Fibroblast of lung (primary cell): ENCODE data around the gene PTPRM. TPM values are rescaled to one million over a fixed set of nuclear protein-coding genes. Genes with fewer than 3 reads are reported as not detected.

Experiments used
- DNase-seq, 2 donors: peaks; one replicate each; pipeline versions ENCODE4 v3.0.0 to v3.0.0-alpha.2; 2010; ENCODE audit warnings: low read depth in 2 of 2
- H2AFZ ChIP-seq: 2 replicates; pipeline ENCODE4 v1.5.1; 2012; ENCODE audit warnings: low read length, control low read depth, inconsistent platforms
- H3K27ac ChIP-seq: 2 replicates; pipeline ENCODE4 v1.5.1; 2011; ENCODE audit warnings: low read length, control low read depth; ENCODE audit not compliant: insufficient read depth
- H3K27me3 ChIP-seq: 2 replicates; pipeline ENCODE4 v1.5.1; 2011; ENCODE audit warnings: mild to moderate bottlenecking, low read length; ENCODE audit not compliant: control insufficient read depth, insufficient read depth
- H3K36me3 ChIP-seq: 2 replicates; pipeline ENCODE4 v1.5.1; 2011; ENCODE audit warnings: low read length; ENCODE audit not compliant: control insufficient read depth, insufficient read depth
- H3K4me1 ChIP-seq: 2 replicates; pipeline ENCODE4 v1.5.1; 2011; ENCODE audit warnings: low read length; ENCODE audit not compliant: control insufficient read depth, insufficient read depth; ENCODE audit errors: extremely low read depth
- H3K4me2 ChIP-seq: 2 replicates; pipeline ENCODE4 v1.5.1; 2011; ENCODE audit warnings: low read length, control low read depth; ENCODE audit not compliant: insufficient read depth; ENCODE audit errors: extremely low read depth
- H3K4me3 ChIP-seq, 4 experiments: fragments of 200-600 bp in 1 of 4; sonication (generic) in 1 of 4; replicated peaks in 1 of 4; 2 replicates each; pipeline ENCODE4 v1.5.1; 2011 to 2016; ENCODE audit warnings: low read length in 4 of 4, low read depth in 3 of 4, mild to moderate bottlenecking in 3 of 4, control low read depth in 2 of 4, inconsistent platforms in 1 of 4, mixed read lengths in 1 of 4; ENCODE audit not compliant: insufficient read depth in 1 of 4; ENCODE audit errors: control extremely low read depth in 1 of 4
- H3K79me2 ChIP-seq: 2 replicates; pipeline ENCODE4 v1.5.1; 2012; ENCODE audit warnings: mild to moderate bottlenecking, low read length, inconsistent platforms; ENCODE audit not compliant: control insufficient read depth, insufficient read depth
- H3K9ac ChIP-seq: 2 replicates; pipeline ENCODE4 v1.5.1; 2011; ENCODE audit warnings: mild to moderate bottlenecking, low read length, control low read depth; ENCODE audit not compliant: insufficient read depth
- H3K9me3 ChIP-seq: 2 replicates; pipeline ENCODE4 v1.5.1; 2012; ENCODE audit warnings: low read depth, low read length; ENCODE audit not compliant: control insufficient read depth, insufficient read depth
- H4K20me1 ChIP-seq: 2 replicates; pipeline ENCODE4 v1.5.1; 2011; ENCODE audit warnings: low read length; ENCODE audit not compliant: control insufficient read depth, insufficient read depth; ENCODE audit errors: extremely low read depth
- EZH2 ChIP-seq: IDR thresholded peaks from 2 replicates; pipeline ENCODE4 v1.5.1; 2012; ENCODE audit warnings: low read length, control low read depth, mild to moderate bottlenecking; ENCODE audit errors: missing control alignments
- polyA plus RNA-seq, 2 donors: library from polyadenylated mRNA; depleted of rRNA in 1 of 2; stranded (reverse) in 1 of 2; unstranded in 1 of 2; fragments of >200 nt; gene quantifications; 2 replicates each; pipeline ENCODE4 v1.2.1, GENCODE V29; 2011 to 2012; ENCODE audit warnings: missing spikeins in 1 of 2
- total RNA-seq: library from RNA; depleted of rRNA; stranded (reverse); fragments of >200 nt; gene quantifications from 2 replicates; pipeline ENCODE4 v1.2.1, GENCODE V29; 2014
- TF ChIP-seq, protein P1 (sequence below), 2 donors: IDR thresholded peaks in 1 of 2; conservative IDR thresholded peaks in 1 of 2; 1 replicate in 1 of 2; 2 replicates in 1 of 2; pipeline ENCODE4 v1.5.1; 2011 to 2012; ENCODE audit warnings: low read length in 2 of 2, control low read depth in 1 of 2, inconsistent platforms in 1 of 2, low read depth in 1 of 2, mild to moderate bottlenecking in 1 of 2

PTPRM gene
- total and polyA plus RNA-seq, 2 donors (not counting 1 experiment from before 2014, with no cell fraction given), result 86.6 to 87.0 TPM

DNA sequence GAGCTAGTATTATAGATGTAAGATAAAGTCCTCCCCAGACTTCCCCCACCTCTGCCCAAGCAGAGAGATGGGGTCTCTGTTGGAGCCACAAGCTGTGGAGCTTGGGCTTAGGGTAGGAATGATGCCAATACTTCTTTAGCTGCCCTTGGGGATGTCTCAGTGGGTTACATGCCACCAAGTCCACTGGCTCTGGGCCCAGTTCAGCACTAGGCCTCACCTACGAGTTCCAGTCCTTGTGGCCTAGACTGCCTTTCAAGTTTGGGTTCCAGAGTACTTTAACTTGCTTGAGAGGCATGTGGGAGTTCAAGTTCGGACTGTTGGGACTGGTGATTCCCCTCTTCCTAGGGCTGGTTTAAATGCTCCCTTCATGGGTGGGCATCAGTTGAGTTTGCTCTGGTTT lies 272.4 kb downstream of the PTPRM start:
- H3K4me2 ChIP-seq, result no peak overlapping the region
- no peak overlapping the region for H3K27ac ChIP-seq
- no peak for TF ChIP-seq EZH2
- TF ChIP-seq, protein P1, sequence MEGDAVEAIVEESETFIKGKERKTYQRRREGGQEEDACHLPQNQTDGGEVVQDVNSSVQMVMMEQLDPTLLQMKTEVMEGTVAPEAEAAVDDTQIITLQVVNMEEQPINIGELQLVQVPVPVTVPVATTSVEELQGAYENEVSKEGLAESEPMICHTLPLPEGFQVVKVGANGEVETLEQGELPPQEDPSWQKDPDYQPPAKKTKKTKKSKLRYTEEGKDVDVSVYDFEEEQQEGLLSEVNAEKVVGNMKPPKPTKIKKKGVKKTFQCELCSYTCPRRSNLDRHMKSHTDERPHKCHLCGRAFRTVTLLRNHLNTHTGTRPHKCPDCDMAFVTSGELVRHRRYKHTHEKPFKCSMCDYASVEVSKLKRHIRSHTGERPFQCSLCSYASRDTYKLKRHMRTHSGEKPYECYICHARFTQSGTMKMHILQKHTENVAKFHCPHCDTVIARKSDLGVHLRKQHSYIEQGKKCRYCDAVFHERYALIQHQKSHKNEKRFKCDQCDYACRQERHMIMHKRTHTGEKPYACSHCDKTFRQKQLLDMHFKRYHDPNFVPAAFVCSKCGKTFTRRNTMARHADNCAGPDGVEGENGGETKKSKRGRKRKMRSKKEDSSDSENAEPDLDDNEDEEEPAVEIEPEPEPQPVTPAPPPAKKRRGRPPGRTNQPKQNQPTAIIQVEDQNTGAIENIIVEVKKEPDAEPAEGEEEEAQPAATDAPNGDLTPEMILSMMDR (conservative IDR thresholded peaks at IDR 0.05 in 1 of 2, IDR thresholded peaks at IDR 0.05 in 1 of 2; ENCODE audit: low read depth in 1 of 2, low read length in 2 of 2), result no peak
- no peaks in the 10 kb centered on the region for H3K4me1 ChIP-seq
- no peaks in the 10 kb centered on the region for H3K27me3 ChIP-seq
- DNase-seq, result no peak
- H2AFZ ChIP-seq, result no peak overlapping the region
- no peaks in the 10 kb centered on the region for H3K9me3 ChIP-seq
- no peaks in the 10 kb centered on the region for H3K36me3 ChIP-seq
- H3K4me3 ChIP-seq, result no peak overlapping the region
- no peaks in the 10 kb centered on the region for H4K20me1 ChIP-seq
- no peaks in the 10 kb centered on the region for H3K79me2 ChIP-seq
- H3K9ac ChIP-seq, result no peak overlapping the region

DNA sequence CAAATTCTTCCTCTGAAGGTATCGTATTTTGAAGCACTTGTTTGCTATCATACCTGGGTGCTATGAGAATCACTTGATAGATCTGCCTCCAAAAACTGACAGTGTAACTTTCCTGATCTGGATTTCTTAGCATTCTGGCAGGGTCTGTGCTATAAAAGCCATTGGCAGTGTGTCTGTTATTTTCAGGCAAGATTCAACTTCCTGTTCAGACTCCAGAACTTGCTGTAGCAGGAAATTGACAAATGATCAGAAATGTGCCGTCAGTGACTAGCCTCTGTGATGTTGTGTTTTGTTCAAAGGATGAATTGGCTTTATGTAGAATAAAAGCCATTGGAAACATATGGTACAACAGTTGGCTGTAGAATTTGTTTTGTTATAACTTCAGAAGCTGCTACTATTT lies 273.3 kb downstream of the PTPRM start:
- H3K4me2 ChIP-seq, result no peak overlapping the region
- TF ChIP-seq, protein P1 (conservative IDR thresholded peaks at IDR 0.05 in 1 of 2, IDR thresholded peaks at IDR 0.05 in 1 of 2; ENCODE audit: low read depth in 1 of 2, low read length in 2 of 2), result no peak
- no peak for TF ChIP-seq EZH2
- H3K36me3 ChIP-seq, result no peaks in the 10 kb centered on the region
- H3K27ac ChIP-seq, result no peak overlapping the region
- H3K79me2 ChIP-seq, result no peaks in the 10 kb centered on the region
- H3K4me1 ChIP-seq, result no peaks in the 10 kb centered on the region
- no peak for DNase-seq
- H3K27me3 ChIP-seq, result no peaks in the 10 kb centered on the region
- H3K9me3 ChIP-seq, result no peaks in the 10 kb centered on the region
- H3K9ac ChIP-seq, result no peak overlapping the region
- H2AFZ ChIP-seq, result no peak overlapping the region
- no peak overlapping the region for H3K4me3 ChIP-seq
- H4K20me1 ChIP-seq, result no peaks in the 10 kb centered on the region

- H3K4me2 ChIP-seq, result no peak overlapping the region
- TF ChIP-seq EZH2, result no peak
- TF ChIP-seq, protein P1 (conservative IDR thresholded peaks at IDR 0.05 in 1 of 2, IDR thresholded peaks at IDR 0.05 in 1 of 2; ENCODE audit: low read depth in 1 of 2, low read length in 2 of 2), result no peak
- H3K9me3 ChIP-seq, result no peaks in the 10 kb centered on the region
- H3K79me2 ChIP-seq, result no peaks in the 10 kb centered on the region
- no peak overlapping the region for H3K4me3 ChIP-seq
- H2AFZ ChIP-seq, result no peak overlapping the region
- H3K36me3 ChIP-seq, result no peaks in the 10 kb centered on the region
- DNase-seq, result peak in 1 of 2 donors; percentile 48
- no peak overlapping the region for H3K27ac ChIP-seq
- no peaks in the 10 kb centered on the region for H4K20me1 ChIP-seq
- H3K27me3 ChIP-seq, result no peaks in the 10 kb centered on the region
- H3K9ac ChIP-seq, result no peak overlapping the region
- no peaks in the 10 kb centered on the region for H3K4me1 ChIP-seq
Observed at GRCh38 chr18:7844017-7844416, 276.9 kb downstream of the PTPRM start.
